Upper lobe of right lung (tissue), 1 donor: ENCODE data around the gene TMEM135. TPM values are rescaled to one million over a fixed set of nuclear protein-coding genes. Genes with fewer than 3 reads are reported as not detected.

Experiments used
- ATAC-seq: fragments of 200-7000 bp; cut with Tn5 transposase; one replicate; pipeline ENCODE4 v1.9.1; 2020; ENCODE audit warnings: mild to moderate bottlenecking, moderate library complexity
- DNase-seq: peaks from one replicate; pipeline ENCODE4 v3.0.0-alpha.2; 2020
- H3K27ac ChIP-seq: fragments of 200-600 bp; one replicate; pipeline ENCODE4 v1.8.0; 2022
- H3K27me3 ChIP-seq: fragments of 200-600 bp; one replicate; pipeline ENCODE4 v1.8.0; 2022; ENCODE audit warnings: mild to moderate bottlenecking
- H3K36me3 ChIP-seq: fragments of 200-600 bp; one replicate; pipeline ENCODE4 v1.8.0; 2022
- H3K4me1 ChIP-seq: fragments of 200-600 bp; one replicate; pipeline ENCODE4 v1.8.0; 2022
- H3K4me3 ChIP-seq: fragments of 200-600 bp; one replicate; pipeline ENCODE4 v1.8.0; 2022; ENCODE audit warnings: mild to moderate bottlenecking
- H3K9me3 ChIP-seq: fragments of 200-600 bp; one replicate; pipeline ENCODE4 v1.8.0; 2022
- CTCF ChIP-seq: fragments of 200-600 bp; IDR thresholded peaks from one replicate; pipeline ENCODE4 v1.8.0; 2022; ENCODE audit warnings: antibody characterized with exemption
- intact Hi-C: fragments of 100-400 bp; cut with DNase I; formaldehyde crosslinking; loops from one replicate; pipeline ENCODE4 v1.11.0; 2022
- total RNA-seq: library from RNA; stranded (reverse); fragmentation: NEBNext Ultra II Directional; extraction: Animal tissue kit (Norgen Biotek cat#: 25700); gene quantifications from one replicate; pipeline ENCODE4 v1.2.1, GENCODE V29; 2021
- donor health status: DM: no; HTN: yes; CAD: no; lungs with severe emphysema.

TMEM135 gene
- total RNA-seq, 1 donor from 2014 or later: 24.5 TPM

- ATAC-seq (no peak), DNase-seq (no peak)
- no peak overlapping the region for H3K27ac ChIP-seq
- TF ChIP-seq CTCF: no peak
- no peaks in the 10 kb centered on the region for H3K4me1 ChIP-seq
- H3K27me3 ChIP-seq: no peaks in the 10 kb centered on the region
- no peak overlapping the region for H3K4me3 ChIP-seq
- H3K9me3 ChIP-seq: no peaks in the 10 kb centered on the region
- intact Hi-C loops: no loop called here
- H3K36me3 ChIP-seq: no peaks in the 10 kb centered on the region
Measured at GRCh38 chr11:87063982-87064381, 26.2 kb downstream of the TMEM135 start.

DNA sequence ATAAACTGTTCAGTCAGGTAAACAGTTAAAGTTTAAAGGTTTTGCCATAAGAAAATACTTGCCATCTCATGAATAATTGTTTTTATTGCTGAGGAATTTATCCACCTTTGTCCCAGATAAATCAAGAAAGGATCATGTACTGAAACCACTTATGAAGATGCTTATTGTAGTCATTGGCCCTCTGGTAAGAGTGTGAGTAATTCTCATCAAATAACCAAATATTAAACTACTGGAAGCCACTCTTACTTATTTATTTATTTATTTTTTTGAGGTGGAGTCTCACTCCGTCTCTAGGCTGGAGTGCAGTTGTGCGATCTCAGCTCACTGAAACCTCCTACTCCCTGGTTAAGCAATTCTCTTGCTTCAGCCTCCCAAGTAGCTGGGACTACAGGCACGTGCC, 35.1 kb downstream of the TMEM135 start:
- H3K4me3 ChIP-seq: no peak overlapping the region
- H3K27me3 ChIP-seq: no peaks in the 10 kb centered on the region
- intact Hi-C loops: no loop called here
- TF ChIP-seq CTCF: no peak
- DNase-seq: no peak
- peaks cover 15% of the 10 kb centered on the region for H3K36me3 ChIP-seq
- H3K9me3 ChIP-seq: no peaks in the 10 kb centered on the region
- no peak overlapping the region for H3K27ac ChIP-seq
- ATAC-seq: no peak
- no peaks in the 10 kb centered on the region for H3K4me1 ChIP-seq

- Histone ChIP-seq H3K36me3 (peaks cover 9% of the 10 kb centered on the region), H3K27ac (no peak overlapping the region)
Measured at GRCh38 chr11:87076260-87076783, 38.6 kb downstream of the TMEM135 start.

GRCh38 chr11:87076874-87077429, 39.2 kb downstream of the TMEM135 start:
- no peak for ATAC-seq
- peaks cover 9% of the 10 kb centered on the region for H3K36me3 ChIP-seq

More at GRCh38 chr11:87076260-87076783, 38.6 kb downstream of the TMEM135 start:
- TF ChIP-seq CTCF: no peak
- intact Hi-C loops: no loop called here
- Histone ChIP-seq H3K4me3 (no peak overlapping the region), H3K27me3 (no peaks in the 10 kb centered on the region), H3K4me1 (no peaks in the 10 kb centered on the region), H3K9me3 (no peaks in the 10 kb centered on the region)
- DNase-seq (no peak), ATAC-seq (peak; percentile 60)

GRCh38 chr11:87081358-87081757, 43.6 kb downstream of the TMEM135 start:
- Histone ChIP-seq H3K4me3 (peak overlapping the region; percentile 20), H3K4me1 (no peaks in the 10 kb centered on the region), H3K27ac (no peak overlapping the region), H3K36me3 (peaks cover 2% of the 10 kb centered on the region), H3K9me3 (no peaks in the 10 kb centered on the region), H3K27me3 (no peaks in the 10 kb centered on the region)
- ATAC-seq (no peak), DNase-seq (no peak)
- no peak for TF ChIP-seq CTCF
- intact Hi-C loops: no loop called here

More at GRCh38 chr11:87076874-87077429, 39.2 kb downstream of the TMEM135 start:
- no peak for TF ChIP-seq CTCF
- Histone ChIP-seq H3K4me3 (no peak overlapping the region), H3K9me3 (no peaks in the 10 kb centered on the region), H3K27ac (no peak overlapping the region), H3K4me1 (no peaks in the 10 kb centered on the region), H3K27me3 (no peaks in the 10 kb centered on the region)
- no peak for DNase-seq
- intact Hi-C loops: no loop called here
